ENCODE results near the gene ZNF616. TPM values are rescaled to one million over a fixed set of nuclear protein-coding genes. Genes with fewer than 3 reads are reported as not detected.

Gene ZNF616
- total and polyA plus RNA-seq, 8 donors, result 2.4 to 9.1 (median 4.8) TPM

DNA sequence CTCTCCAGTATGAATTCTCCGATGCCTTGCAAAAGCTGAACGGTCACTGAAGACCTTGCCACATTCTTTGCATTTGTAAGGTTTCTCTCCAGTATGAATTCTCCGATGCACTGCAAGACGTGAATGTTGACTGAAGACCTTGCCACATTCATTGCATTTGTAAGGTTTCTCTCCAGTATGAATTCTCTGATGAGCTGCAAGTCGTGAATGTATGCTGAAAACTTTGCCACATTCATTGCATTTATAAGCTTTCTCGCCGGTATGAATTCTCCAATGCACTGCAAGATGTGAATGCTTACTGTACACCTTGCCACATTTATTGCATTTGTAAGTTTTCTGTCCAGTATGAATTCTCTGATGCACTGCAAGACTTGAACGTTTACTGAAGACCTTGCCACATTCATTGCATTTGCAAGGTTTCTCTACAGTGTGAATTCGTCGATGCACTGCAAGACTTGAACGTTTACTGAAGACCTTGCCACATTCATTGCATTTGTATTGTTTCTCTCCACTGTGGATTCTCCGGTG, 24.1 kb downstream of the ZNF616 start:
- intact Hi-C loops (cut with DNase I), result no loop called here
- no peaks in the 10 kb centered on the region for H3K4me1 ChIP-seq
- 97 to 98% methylated on average over 12 of the region's 12 CpGs for WGBS, 2 donors
- TF ChIP-seq, protein P1, sequence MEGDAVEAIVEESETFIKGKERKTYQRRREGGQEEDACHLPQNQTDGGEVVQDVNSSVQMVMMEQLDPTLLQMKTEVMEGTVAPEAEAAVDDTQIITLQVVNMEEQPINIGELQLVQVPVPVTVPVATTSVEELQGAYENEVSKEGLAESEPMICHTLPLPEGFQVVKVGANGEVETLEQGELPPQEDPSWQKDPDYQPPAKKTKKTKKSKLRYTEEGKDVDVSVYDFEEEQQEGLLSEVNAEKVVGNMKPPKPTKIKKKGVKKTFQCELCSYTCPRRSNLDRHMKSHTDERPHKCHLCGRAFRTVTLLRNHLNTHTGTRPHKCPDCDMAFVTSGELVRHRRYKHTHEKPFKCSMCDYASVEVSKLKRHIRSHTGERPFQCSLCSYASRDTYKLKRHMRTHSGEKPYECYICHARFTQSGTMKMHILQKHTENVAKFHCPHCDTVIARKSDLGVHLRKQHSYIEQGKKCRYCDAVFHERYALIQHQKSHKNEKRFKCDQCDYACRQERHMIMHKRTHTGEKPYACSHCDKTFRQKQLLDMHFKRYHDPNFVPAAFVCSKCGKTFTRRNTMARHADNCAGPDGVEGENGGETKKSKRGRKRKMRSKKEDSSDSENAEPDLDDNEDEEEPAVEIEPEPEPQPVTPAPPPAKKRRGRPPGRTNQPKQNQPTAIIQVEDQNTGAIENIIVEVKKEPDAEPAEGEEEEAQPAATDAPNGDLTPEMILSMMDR (IDR thresholded peaks at IDR 0.05), result no peak
- H3K4me3 ChIP-seq, result no peak overlapping the region
- peaks cover 0 to 42% (median 17%) of the 10 kb centered on the region in 4 donors for H3K9me3 ChIP-seq
- H3K27me3 ChIP-seq, result no peaks in the 10 kb centered on the region
- no peak overlapping the region for H3K27ac ChIP-seq
- no peak for DNase-seq
- FAIRE-seq, result no peak
- H3K36me3 ChIP-seq, result peaks cover 8 to 48% (median 33%) of the 10 kb centered on the region in 3 donors
- ATAC-seq, result no peak

GRCh38 chr19:52114691-52115090, 25.0 kb downstream of the ZNF616 start:
- TF ChIP-seq, protein P1 (IDR thresholded peaks at IDR 0.05), result no peak
- no peaks in the 10 kb centered on the region for H3K4me1 ChIP-seq
- WGBS, 2 donors, result 97 to 99% methylated on average over 5 of the region's 5 CpGs
- H3K27me3 ChIP-seq, result no peaks in the 10 kb centered on the region
- DNase-seq (no peak), FAIRE-seq (no peak), ATAC-seq (no peak)
- intact Hi-C loops (cut with DNase I), result no loop called here
- H3K4me3 ChIP-seq, result no peak overlapping the region
- H3K9me3 ChIP-seq, result peaks cover 0 to 41% (median 17%) of the 10 kb centered on the region in 4 donors
- H3K36me3 ChIP-seq, result peaks cover 8 to 42% (median 26%) of the 10 kb centered on the region in 3 donors
- no peak overlapping the region for H3K27ac ChIP-seq

- Histone ChIP-seq H3K9me3 (peaks cover 0 to 33% (median 13%) of the 10 kb centered on the region in 4 donors), H3K4me1 (no peaks in the 10 kb centered on the region), H3K4me3 (no peak overlapping the region), H3K27ac (no peak overlapping the region), H3K27me3 (no peaks in the 10 kb centered on the region), H3K36me3 (peaks cover 8 to 22% (median 15%) of the 10 kb centered on the region in 3 donors)
- FAIRE-seq, result no peak
- no peak for ATAC-seq
- TF ChIP-seq, protein P1 (IDR thresholded peaks at IDR 0.05), result no peak
- no peak for DNase-seq
- 69 to 85% methylated on average over 3 of the region's 3 CpGs for WGBS, 2 donors
- intact Hi-C loops (cut with DNase I), result no loop called here
These were observed 27.1 kb downstream of the ZNF616 start for GRCh38 chr19:52112624-52113023.

DNA sequence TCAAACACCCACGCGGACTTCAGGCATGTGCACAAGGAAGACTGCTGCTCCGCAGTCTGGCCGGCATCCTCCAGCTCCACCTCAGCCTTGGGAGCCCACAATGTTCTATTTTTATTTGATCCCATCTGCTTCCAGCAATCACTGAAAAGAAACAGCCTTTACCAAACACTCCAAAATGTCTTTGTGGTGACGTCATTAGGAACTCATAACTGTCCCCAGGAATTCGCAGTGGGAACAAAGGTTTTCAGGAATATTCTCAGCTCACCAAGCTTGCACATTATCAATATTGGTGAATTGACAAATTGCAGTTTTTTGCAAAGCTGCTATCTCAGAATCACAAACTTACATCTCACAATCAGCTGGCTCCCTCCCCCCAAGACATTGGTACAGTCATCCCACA, 29.0 kb downstream of the ZNF616 start:
- no peak for FAIRE-seq
- no peak for DNase-seq
- intact Hi-C loops (cut with DNase I), result no loop called here
- H3K27ac ChIP-seq, result no peak overlapping the region
- no peak for ATAC-seq
- H3K27me3 ChIP-seq, result no peaks in the 10 kb centered on the region
- H3K36me3 ChIP-seq, result peaks cover 0 to 4% (median 3%) of the 10 kb centered on the region in 3 donors
- 88 to 92% methylated on average over 6 of the region's 6 CpGs for WGBS, 2 donors
- peaks cover 0 to 24% (median 7%) of the 10 kb centered on the region in 4 donors for H3K9me3 ChIP-seq
- TF ChIP-seq, protein P1 (IDR thresholded peaks at IDR 0.05), result no peak
- no peak overlapping the region for H3K4me3 ChIP-seq
- no peaks in the 10 kb centered on the region for H3K4me1 ChIP-seq

DNA sequence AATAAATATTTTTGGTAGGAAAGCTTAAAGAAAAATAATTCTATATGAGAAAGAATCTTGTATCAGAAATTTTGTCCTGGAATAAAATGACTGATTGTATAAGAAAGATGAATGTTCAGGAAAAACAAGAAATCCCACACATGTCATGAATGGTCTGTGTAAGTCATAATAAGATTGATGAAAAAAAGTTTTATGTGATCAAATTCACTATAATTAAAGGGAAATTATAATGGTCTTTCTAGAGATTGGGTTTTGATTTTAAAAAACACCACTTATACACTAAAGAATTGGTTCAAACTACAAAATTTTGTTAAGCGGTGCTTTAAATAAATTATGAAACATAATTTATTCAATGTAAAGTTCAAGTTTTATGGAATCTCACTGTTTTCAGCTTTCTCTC, 37.0 kb downstream of the ZNF616 start:
- Histone ChIP-seq H3K9me3 (no peaks in the 10 kb centered on the region), H3K4me1 (no peaks in the 10 kb centered on the region)
- FAIRE-seq, result no peak

More for the DNA sequence above, 37.0 kb downstream of the ZNF616 start:
- no peak overlapping the region for H3K4me3 ChIP-seq
- DNase-seq (no peak), ATAC-seq (no peak)
- WGBS, 2 donors, result 95 to 96% methylated on average over 1 of the region's 1 CpG
- H3K27ac ChIP-seq, result no peak overlapping the region
- H3K36me3 ChIP-seq, result no peaks in the 10 kb centered on the region
- TF ChIP-seq, protein P1 (IDR thresholded peaks at IDR 0.05), result no peak
- H3K27me3 ChIP-seq, result no peaks in the 10 kb centered on the region
- intact Hi-C loops (cut with DNase I), result no loop called here
